ENCODE data around the gene ARHGAP31.
"Not testable (repeated sequence)": the region's sequence is repeated elsewhere in the genome, so short reads cannot be mapped to it uniquely, and the experiment has no call there.

ARHGAP31 gene

GRCh38 chr3:119295816-119296726, 1.9 kb downstream of the ARHGAP31 start:
- no peak for DNase-seq

- no peak for DNase-seq
Measured at GRCh38 chr3:119296727-119297122, 2.5 kb downstream of the ARHGAP31 start.

GRCh38 chr3:119297169-119297568, 3.0 kb downstream of the ARHGAP31 start:
- DNase-seq = no peak

GRCh38 chr3:119298565-119298941, 4.4 kb downstream of the ARHGAP31 start:
- DNase-seq = no peak

- no peak for DNase-seq
Measured at GRCh38 chr3:119300991-119301391, 6.8 kb downstream of the ARHGAP31 start.

- no peak for DNase-seq
Measured at GRCh38 chr3:119301662-119302061, 7.5 kb downstream of the ARHGAP31 start.

- no peak for DNase-seq
Measured at GRCh38 chr3:119302697-119303551, 8.7 kb downstream of the ARHGAP31 start.

GRCh38 chr3:119304201-119304713, 10.1 kb downstream of the ARHGAP31 start:
- DNase-seq = no peak

GRCh38 chr3:119305286-119305685, 11.1 kb downstream of the ARHGAP31 start:
- no peak for DNase-seq

- not testable (repeated sequence) for DNase-seq
Measured at GRCh38 chr3:119306378-119306777, 12.2 kb downstream of the ARHGAP31 start.

GRCh38 chr3:119308355-119308754, 14.2 kb downstream of the ARHGAP31 start:
- DNase-seq = no peak

GRCh38 chr3:119309591-119309990, 15.4 kb downstream of the ARHGAP31 start:
- no peak for DNase-seq

GRCh38 chr3:119310071-119310470, 15.9 kb downstream of the ARHGAP31 start:
- DNase-seq = no peak

- no peak for DNase-seq
Measured at GRCh38 chr3:119311081-119311925, 17.1 kb downstream of the ARHGAP31 start.

GRCh38 chr3:119313461-119313860, 19.3 kb downstream of the ARHGAP31 start:
- no peak for DNase-seq

- DNase-seq = no peak
Measured at GRCh38 chr3:119314821-119315220, 20.6 kb downstream of the ARHGAP31 start.

- DNase-seq = no peak
Measured at GRCh38 chr3:119315600-119316312, 21.6 kb downstream of the ARHGAP31 start.

GRCh38 chr3:119316313-119316670, 22.1 kb downstream of the ARHGAP31 start:
- DNase-seq = no peak

- DNase-seq = no peak
Measured at GRCh38 chr3:119318876-119319275, 24.7 kb downstream of the ARHGAP31 start.

GRCh38 chr3:119319311-119319710, 25.1 kb downstream of the ARHGAP31 start:
- no peak for DNase-seq

GRCh38 chr3:119320785-119321184, 26.6 kb downstream of the ARHGAP31 start:
- not testable (repeated sequence) for DNase-seq
